ENCODE data around the gene GALNT14. TPM values are rescaled to one million over a fixed set of nuclear protein-coding genes. Genes with fewer than 3 reads are reported as not detected.

GALNT14 gene
- total RNA-seq, 1 donor from 2014 or later = 14.4 TPM

- H3K36me3 Mint-ChIP-seq (ENCODE audit: unreplicated experiment) = peaks cover 8% of the 10 kb centered on the region
- no peak overlapping the region for H3K27ac Mint-ChIP-seq (ENCODE audit: unreplicated experiment)
- DNase-seq = no peak
- H3K4me1 Mint-ChIP-seq (ENCODE audit: low read depth, unreplicated experiment) = no peaks in the 10 kb centered on the region
- no peak for TF ChIP-seq CTCF (IDR thresholded peaks at IDR 0.05; ENCODE audit: partially characterized antibody, unreplicated experiment)
- H3K27me3 Mint-ChIP-seq (ENCODE audit: unreplicated experiment) = peaks cover 4% of the 10 kb centered on the region
- H3K9me3 Mint-ChIP-seq (ENCODE audit: unreplicated experiment) = peaks cover 8% of the 10 kb centered on the region
- H3K4me3 Mint-ChIP-seq (ENCODE audit: unreplicated experiment) = no peak overlapping the region
Observed at GRCh38 chr2:30950339-30950738, 187.9 kb downstream of the GALNT14 start.

DNA sequence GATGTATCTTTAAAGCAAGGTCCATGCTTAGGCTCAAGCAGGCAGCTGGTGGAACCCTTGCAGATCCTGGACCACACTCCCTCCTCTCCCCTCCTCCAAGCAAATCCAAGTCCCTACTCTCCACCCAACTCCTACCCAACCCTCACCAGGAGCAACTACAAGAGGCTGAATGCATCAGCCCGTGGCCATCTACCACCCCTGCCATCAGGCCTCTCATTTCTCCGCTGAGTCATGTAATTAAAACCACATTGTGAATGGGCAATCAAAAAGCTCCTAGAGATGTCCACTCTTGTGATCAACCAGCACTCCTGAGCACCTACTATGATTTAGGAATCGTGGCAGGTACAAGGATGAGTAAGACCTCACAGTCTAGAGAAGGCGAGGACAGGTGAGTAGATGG is 188.8 kb downstream of the GALNT14 start:
- no peak overlapping the region for H3K27ac Mint-ChIP-seq (ENCODE audit: unreplicated experiment)
- no peak for DNase-seq
- H3K9me3 Mint-ChIP-seq (ENCODE audit: unreplicated experiment) = peaks cover 8% of the 10 kb centered on the region
- peaks cover 8% of the 10 kb centered on the region for H3K36me3 Mint-ChIP-seq (ENCODE audit: unreplicated experiment)
- H3K27me3 Mint-ChIP-seq (ENCODE audit: unreplicated experiment) = peaks cover 4% of the 10 kb centered on the region
- H3K4me1 Mint-ChIP-seq (ENCODE audit: low read depth, unreplicated experiment) = no peaks in the 10 kb centered on the region
- no peak for TF ChIP-seq CTCF (IDR thresholded peaks at IDR 0.05; ENCODE audit: partially characterized antibody, unreplicated experiment)
- H3K4me3 Mint-ChIP-seq (ENCODE audit: unreplicated experiment) = no peak overlapping the region

DNA sequence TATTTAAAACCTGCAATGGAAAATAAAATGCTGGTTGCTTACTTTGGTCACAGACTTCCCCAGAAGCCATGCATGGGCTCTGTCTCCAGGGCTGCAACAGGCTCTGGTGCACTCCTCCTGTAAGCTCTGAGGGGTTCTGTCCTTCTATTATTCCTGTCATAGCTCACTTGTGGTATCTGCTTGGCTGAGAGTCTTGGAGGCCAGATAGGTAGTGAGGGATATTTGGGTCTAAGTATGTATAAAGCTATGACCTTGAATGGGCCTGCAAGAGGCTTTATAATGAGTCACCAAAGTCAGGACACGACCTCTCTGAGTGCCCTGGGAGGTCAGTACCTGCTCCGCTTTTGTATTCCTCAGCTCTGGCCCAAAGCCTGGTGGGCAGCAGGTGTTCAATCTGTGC is 189.4 kb downstream of the GALNT14 start:
- Mint-ChIP-seq H3K27me3 (ENCODE audit: unreplicated experiment) (peaks cover 4% of the 10 kb centered on the region), H3K27ac (ENCODE audit: unreplicated experiment) (no peak overlapping the region), H3K4me3 (ENCODE audit: unreplicated experiment) (no peak overlapping the region), H3K4me1 (ENCODE audit: low read depth, unreplicated experiment) (no peaks in the 10 kb centered on the region), H3K36me3 (ENCODE audit: unreplicated experiment) (peaks cover 8% of the 10 kb centered on the region), H3K9me3 (ENCODE audit: unreplicated experiment) (peaks cover 9% of the 10 kb centered on the region)
- no peak for DNase-seq
- no peak for TF ChIP-seq CTCF (IDR thresholded peaks at IDR 0.05; ENCODE audit: partially characterized antibody, unreplicated experiment)

- peaks cover 4% of the 10 kb centered on the region for H3K27me3 Mint-ChIP-seq (ENCODE audit: unreplicated experiment)
- no peak overlapping the region for H3K27ac Mint-ChIP-seq (ENCODE audit: unreplicated experiment)
- H3K9me3 Mint-ChIP-seq (ENCODE audit: unreplicated experiment) = peaks cover 9% of the 10 kb centered on the region
- DNase-seq = no peak
- no peak for TF ChIP-seq CTCF (IDR thresholded peaks at IDR 0.05; ENCODE audit: partially characterized antibody, unreplicated experiment)
- H3K36me3 Mint-ChIP-seq (ENCODE audit: unreplicated experiment) = peaks cover 8% of the 10 kb centered on the region
- no peaks in the 10 kb centered on the region for H3K4me1 Mint-ChIP-seq (ENCODE audit: low read depth, unreplicated experiment)
- H3K4me3 Mint-ChIP-seq (ENCODE audit: unreplicated experiment) = no peak overlapping the region
Observed at GRCh38 chr2:30948130-30948529, 190.1 kb downstream of the GALNT14 start.

DNA sequence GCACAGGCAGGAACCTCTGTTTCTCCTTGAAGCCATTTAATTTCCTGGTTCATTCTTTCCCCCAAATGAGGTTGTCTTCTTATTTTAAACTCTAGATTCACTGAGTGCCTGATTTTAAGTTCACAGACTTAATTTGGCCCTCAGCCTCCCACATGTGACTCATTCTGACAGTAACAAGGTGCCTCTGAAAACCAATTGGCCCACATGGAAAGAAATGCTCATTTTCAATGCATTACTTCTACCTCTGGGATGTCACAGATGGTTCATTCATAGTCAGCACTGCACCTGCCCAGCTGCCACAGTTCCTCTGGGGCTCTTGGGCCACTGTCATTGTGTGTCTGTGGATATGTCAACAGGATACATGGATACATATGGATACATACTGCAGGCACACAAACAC is 190.6 kb downstream of the GALNT14 start:
- Mint-ChIP-seq H3K27ac (ENCODE audit: unreplicated experiment) (no peak overlapping the region), H3K36me3 (ENCODE audit: unreplicated experiment) (peaks cover 8% of the 10 kb centered on the region), H3K4me3 (ENCODE audit: unreplicated experiment) (no peak overlapping the region), H3K9me3 (ENCODE audit: unreplicated experiment) (peaks cover 9% of the 10 kb centered on the region), H3K27me3 (ENCODE audit: unreplicated experiment) (peaks cover 4% of the 10 kb centered on the region), H3K4me1 (ENCODE audit: low read depth, unreplicated experiment) (no peaks in the 10 kb centered on the region)
- no peak for DNase-seq
- TF ChIP-seq CTCF (IDR thresholded peaks at IDR 0.05; ENCODE audit: partially characterized antibody, unreplicated experiment) = no peak

All from glutamatergic neuron (in vitro differentiated cells).